Keratinocyte (primary cell): ENCODE results near the gene PHACTR1.

Experiments
- EZH2 ChIP-seq: IDR thresholded peaks from one replicate; pipeline ENCODE4 v1.6.1; 2012; ENCODE audit warnings: inconsistent platforms, mild to moderate bottlenecking, low read length, moderate library complexity
- TF ChIP-seq, protein P1 (sequence below), 3 experiments: IDR thresholded peaks in 1 of 3; conservative IDR thresholded peaks in 1 of 3; optimal IDR thresholded peaks in 1 of 3; 2 replicates in 2 of 3; 3 replicates in 1 of 3; pipeline versions ENCODE3 to v1.5.1; 2011; ENCODE audit warnings: low read length in 3 of 3, mild to moderate bottlenecking in 3 of 3, moderate library complexity in 2 of 3, control low read depth in 1 of 3, inconsistent platforms in 1 of 3; ENCODE audit not compliant: insufficient read depth in 2 of 3; ENCODE audit errors: extremely low read depth in 1 of 3

DNA sequence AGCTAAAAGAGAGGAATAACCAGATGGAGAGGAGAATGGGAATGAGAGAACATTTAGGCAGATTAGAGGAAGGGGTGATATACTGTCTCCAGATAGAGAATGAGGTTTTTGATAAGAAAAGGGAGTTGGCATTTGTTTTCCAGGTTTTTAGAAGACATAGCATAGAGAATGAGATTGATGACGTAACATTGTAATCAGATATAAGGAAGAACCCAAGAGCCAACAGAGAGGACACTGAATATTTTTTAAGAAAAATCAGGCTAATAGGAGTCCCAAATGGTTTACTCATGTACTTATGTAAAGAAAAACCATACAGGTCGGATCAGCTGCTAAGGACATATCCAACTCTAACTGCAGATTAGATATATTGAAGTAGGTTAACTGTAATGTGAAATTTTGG, 498.8 kb downstream of the PHACTR1 start:
- TF ChIP-seq, protein P1, sequence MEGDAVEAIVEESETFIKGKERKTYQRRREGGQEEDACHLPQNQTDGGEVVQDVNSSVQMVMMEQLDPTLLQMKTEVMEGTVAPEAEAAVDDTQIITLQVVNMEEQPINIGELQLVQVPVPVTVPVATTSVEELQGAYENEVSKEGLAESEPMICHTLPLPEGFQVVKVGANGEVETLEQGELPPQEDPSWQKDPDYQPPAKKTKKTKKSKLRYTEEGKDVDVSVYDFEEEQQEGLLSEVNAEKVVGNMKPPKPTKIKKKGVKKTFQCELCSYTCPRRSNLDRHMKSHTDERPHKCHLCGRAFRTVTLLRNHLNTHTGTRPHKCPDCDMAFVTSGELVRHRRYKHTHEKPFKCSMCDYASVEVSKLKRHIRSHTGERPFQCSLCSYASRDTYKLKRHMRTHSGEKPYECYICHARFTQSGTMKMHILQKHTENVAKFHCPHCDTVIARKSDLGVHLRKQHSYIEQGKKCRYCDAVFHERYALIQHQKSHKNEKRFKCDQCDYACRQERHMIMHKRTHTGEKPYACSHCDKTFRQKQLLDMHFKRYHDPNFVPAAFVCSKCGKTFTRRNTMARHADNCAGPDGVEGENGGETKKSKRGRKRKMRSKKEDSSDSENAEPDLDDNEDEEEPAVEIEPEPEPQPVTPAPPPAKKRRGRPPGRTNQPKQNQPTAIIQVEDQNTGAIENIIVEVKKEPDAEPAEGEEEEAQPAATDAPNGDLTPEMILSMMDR (optimal IDR thresholded peaks at IDR 0.05 in 1 of 3, IDR thresholded peaks at IDR 0.05 in 1 of 3, conservative IDR thresholded peaks at IDR 0.05 in 1 of 3; ENCODE audit: extremely low read depth in 1 of 3, insufficient read depth in 2 of 3, low read length in 3 of 3) = no peak
- no peak for TF ChIP-seq EZH2
